A673 (cell line): ENCODE measurements around the gene SFR1.

ENCODE experiments used
- EZH2 ChIP-seq: fragments of 200-600 bp; sonication (generic); IDR thresholded peaks from 2 replicates; pipeline ENCODE4 v1.6.1; 2017; ENCODE audit warnings: borderline replicate concordance, low read depth, mild to moderate bottlenecking, mixed read lengths, antibody characterized with exemption, low read length; ENCODE audit not compliant: poor library complexity, severe bottlenecking
- TF ChIP-seq, protein P1 (sequence below): fragments of 300-800, 200-600 bp; sonication (generic); conservative IDR thresholded peaks from 2 replicates; pipeline ENCODE4 v1.5.1; 2017; ENCODE audit warnings: low read depth, mild to moderate bottlenecking, antibody characterized with exemption, low read length, moderate library complexity, mixed read lengths

DNA sequence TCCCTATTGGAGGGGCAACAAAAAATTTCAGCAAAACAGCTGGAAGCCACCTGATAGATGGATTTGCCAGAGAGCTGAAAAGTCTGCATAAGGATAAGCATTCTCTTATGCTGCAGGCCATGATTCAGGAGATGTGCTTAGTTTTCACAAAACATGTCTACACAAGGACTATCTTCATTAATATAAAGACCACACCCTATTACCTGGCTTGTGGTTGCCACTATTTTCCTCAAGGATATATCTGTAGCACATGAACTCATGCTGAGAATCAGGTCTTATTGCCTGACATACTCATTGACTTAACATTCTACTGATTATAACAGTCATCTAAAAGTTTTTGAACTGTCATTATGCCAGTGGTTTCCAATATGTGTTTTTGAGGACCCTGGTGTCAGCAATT is 29.2 kb upstream of the SFR1 start:
- TF ChIP-seq, protein P1, sequence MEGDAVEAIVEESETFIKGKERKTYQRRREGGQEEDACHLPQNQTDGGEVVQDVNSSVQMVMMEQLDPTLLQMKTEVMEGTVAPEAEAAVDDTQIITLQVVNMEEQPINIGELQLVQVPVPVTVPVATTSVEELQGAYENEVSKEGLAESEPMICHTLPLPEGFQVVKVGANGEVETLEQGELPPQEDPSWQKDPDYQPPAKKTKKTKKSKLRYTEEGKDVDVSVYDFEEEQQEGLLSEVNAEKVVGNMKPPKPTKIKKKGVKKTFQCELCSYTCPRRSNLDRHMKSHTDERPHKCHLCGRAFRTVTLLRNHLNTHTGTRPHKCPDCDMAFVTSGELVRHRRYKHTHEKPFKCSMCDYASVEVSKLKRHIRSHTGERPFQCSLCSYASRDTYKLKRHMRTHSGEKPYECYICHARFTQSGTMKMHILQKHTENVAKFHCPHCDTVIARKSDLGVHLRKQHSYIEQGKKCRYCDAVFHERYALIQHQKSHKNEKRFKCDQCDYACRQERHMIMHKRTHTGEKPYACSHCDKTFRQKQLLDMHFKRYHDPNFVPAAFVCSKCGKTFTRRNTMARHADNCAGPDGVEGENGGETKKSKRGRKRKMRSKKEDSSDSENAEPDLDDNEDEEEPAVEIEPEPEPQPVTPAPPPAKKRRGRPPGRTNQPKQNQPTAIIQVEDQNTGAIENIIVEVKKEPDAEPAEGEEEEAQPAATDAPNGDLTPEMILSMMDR: no peak
- no peak for TF ChIP-seq EZH2
